NCI-H187 (cell line): Measurements from ENCODE around the gene MTCP1.

Experiments
- DNase-seq, 2 experiments: peaks; one replicate each; lab custom pipeline; 2025; lab: John Stamatoyannopoulos, UW

MTCP1 gene

GRCh38 chrX:155053656-155054055, 17.3 kb downstream of the MTCP1 start:
- no peak for DNase-seq

DNA sequence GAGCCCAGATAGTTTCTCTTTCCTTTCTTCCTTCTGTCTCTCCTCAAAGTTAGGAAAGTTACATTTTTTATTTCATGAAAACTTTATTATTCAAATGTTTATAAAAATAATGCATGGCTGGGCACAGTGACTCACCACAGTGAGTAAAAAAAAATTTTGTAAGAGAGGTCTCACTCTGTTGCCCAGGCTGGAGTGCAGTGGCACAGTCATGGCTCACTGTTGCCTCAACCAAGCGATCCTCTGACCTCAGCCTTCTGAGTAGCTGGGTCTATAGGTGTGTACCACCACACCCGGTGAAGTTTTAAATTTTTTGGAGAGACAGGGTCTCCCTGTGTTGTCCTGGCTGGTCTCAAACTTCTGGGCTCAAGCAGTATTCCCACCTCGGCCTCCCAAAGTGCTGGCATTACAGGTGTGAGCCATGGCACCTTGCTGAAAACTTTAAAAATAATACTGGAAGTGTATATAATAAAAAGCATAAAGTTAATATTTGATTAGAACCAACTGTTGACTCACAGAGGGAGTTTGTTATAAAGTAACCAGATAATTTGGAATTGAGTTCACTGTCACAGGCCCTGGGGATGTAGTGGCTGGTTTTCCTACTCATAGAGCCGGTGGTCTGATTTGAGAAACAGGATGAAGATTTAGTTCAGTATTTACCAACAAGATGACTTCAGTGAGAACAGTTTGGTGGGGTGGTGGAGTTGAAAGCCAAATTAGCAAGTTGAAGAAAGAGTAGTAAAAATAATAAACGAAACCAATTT, 18.0 kb downstream of the MTCP1 start:
- DNase-seq = no peak

DNA sequence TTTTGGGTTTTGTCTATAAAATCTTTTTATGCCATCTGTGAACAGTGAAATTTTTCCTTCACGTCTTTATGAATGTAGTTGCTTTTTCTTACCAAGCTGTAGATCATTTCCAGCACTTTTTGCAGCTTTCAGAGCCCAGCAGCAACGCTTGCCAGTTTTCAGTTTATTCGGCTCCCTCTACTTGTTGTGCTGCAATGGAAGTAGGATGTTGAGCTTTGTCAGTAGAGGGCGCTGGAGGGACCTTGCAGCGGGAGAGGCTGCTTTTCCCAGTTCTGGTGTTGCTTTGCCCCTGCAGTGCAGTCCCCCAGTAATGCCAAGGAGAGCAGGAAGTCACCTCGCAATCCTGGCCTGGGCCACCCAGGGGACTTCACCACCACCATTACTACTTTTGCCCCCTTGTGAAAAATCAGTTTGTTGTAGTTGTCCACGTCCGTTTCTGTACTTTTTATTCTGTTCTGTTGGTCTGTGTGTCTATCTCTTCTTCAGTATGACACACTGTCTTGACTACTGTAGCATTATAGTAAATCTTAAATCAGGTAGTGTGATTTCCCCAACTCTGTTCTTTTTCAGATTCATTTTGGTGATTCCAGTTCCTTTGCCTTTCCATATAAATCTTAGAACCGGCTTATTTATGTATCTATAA, 21.8 kb downstream of the MTCP1 start:
- no peak for DNase-seq

DNA sequence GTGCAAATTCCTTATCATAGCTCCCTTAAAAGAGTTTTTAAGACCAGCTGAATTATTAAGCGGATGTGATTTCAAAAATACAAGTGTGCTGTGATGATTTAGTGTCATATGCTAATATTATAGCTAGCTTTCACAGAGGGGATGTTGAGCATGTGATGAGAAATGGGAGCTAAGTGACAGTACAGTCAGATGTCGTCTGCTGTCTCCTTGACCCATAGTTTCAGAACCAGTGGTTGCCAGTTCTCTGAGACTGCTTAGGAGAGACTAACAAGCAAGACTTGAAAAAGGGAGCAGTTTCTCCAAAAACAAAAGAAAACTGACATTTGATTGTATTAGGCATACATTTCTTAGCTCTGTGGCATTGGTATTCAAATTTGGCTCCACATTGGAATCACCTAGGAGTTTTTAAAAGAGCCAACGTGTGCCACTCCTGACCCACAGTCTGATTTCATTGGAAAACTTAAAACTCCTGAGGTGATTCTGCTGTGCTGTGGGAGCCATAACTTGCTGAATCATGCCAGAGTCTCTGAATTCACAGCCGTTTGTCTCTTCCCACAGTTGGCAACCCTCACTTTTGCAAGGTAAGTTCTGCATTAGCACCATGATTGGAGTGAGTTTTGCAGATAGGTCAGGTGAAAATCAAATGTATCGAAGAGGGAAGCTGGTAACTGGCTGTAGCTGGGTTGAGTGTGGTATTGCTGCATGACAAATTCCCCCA, 24.0 kb downstream of the MTCP1 start:
- DNase-seq = no peak

GRCh38 chrX:155046129-155046810, 24.7 kb downstream of the MTCP1 start:
- no peak for DNase-seq

DNA sequence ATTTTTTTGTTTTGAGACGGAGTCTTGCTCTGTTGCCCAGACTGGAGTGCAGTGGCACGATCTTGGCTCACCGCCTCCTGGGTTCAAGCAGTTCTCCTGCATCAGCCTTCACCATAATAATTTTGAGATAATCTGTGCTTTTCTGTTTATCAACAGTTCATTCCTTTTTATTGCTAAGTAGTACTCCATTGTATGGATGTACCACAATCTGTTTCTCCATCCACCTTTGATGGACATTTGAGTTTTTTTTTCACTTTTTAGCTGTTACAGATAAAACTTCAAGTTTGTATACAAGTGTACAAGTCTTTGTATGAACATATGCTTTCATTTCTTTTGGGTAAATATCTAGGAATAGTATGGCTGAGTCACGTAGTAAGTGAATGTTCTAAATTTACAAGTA, 35.2 kb downstream of the MTCP1 start:
- no peak for DNase-seq

- DNase-seq = no peak
Observed at GRCh38 chrX:155031657-155032056, 39.3 kb downstream of the MTCP1 start.

DNA sequence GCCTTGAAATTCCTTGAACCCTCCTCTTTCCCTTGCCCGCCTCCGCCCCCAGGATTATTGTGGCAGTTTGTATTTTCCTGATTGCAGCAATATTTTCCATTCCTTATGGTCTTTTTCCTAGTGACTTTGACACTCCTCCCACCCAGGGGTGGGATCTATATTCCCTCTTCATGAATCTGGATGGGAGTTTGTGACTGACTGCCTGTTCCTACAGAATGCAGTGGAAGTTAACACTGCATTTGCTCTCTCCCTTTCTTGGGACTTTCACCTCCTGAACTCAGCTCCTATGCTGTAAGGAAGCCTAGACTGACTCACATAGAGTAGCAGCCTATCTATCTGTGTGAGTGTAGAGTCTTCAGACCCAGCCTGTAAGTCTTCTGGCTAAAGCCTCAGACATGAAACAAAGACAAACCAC, 42.1 kb downstream of the MTCP1 start:
- no peak for DNase-seq

GRCh38 chrX:155028129-155028528, 42.8 kb downstream of the MTCP1 start:
- no peak for DNase-seq

DNA sequence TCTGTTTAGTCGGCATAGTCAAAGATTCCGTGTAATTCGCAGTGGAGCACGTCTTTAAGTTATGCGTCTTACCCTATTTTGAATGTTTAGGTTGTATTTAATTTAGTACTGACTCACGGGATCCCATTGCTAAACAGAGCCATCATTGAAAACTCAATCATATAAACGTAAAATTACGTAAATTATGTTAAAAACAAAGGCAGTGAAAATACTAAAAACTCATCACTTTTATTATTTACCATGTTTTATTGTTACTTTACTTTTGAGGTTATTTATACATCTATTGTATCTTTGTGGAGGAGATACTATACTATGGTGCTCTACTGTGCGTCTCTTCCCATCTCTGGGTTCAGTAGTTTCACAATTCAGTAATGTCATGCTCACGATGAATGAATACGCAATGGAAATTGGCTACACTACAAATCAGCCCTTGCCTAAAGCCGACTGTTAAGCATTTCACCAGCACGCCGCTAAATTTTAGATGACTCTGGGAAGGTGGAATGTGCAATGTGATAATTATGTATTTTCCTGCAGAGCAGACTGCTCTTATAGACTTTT, 43.3 kb downstream of the MTCP1 start:
- DNase-seq = peak in 1 of 2 experiments; percentile 54

DNA sequence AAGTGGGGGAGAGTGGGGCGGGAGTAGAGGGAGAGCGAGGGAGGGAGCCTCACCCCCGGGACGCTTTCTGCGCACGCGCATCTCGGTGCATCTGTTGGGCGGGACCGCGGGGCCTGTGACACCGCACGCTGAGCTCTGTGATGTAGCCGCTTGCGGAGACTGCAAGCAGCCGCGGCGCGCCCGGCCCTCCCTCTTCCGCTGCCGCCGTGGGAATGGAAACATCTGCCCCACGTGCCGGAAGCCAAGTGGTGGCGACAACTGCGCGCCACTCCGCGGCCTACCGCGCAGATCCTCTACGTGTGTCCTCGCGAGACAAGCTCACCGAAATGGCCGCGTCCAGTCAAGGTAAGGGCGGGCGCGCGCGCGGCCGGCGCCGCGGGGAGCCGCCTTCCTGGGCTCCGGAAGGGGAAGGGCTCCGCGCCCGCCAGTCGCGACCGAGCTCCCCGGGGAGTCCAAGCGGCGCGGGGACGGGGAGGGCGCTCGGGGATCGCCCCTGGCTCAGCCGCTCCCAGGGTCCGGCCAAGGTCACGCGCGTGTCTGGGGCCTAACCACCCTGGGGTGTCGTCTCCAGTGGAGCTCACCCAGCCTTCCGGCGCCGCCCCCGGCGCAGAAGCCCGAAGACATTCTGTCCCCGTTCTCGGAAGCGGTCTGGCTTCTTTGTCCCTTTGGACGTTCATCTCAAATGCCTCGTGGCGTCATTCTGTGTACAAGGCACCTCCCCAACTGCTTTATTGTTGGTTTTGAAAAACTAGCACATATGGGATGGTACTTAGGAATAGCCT, 44.0 kb downstream of the MTCP1 start, which contains the start of gene FUNDC2:
Gene FUNDC2, plus strand, starts transcription at position 118 of the 782 bp plus-strand sequence. Its CDS starts 95 bp downstream, at position 213.
- peak; percentile 94 to 96 for DNase-seq

DNA sequence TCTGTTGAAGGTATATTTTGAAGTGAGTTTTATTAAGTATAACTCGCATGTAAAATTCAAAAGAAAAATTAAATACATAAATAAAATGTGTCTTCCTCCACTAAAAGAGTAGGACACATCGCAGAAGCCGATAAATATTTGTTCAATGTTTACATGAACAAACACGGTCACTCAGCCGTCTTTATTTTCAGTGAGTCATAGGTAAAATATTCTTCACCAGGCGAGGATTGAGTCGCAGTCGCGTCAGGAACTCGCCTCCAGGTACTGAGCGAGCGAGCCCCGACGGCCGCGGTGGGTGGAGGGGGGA, 44.6 kb downstream of the MTCP1 start:
- no peak for DNase-seq

DNA sequence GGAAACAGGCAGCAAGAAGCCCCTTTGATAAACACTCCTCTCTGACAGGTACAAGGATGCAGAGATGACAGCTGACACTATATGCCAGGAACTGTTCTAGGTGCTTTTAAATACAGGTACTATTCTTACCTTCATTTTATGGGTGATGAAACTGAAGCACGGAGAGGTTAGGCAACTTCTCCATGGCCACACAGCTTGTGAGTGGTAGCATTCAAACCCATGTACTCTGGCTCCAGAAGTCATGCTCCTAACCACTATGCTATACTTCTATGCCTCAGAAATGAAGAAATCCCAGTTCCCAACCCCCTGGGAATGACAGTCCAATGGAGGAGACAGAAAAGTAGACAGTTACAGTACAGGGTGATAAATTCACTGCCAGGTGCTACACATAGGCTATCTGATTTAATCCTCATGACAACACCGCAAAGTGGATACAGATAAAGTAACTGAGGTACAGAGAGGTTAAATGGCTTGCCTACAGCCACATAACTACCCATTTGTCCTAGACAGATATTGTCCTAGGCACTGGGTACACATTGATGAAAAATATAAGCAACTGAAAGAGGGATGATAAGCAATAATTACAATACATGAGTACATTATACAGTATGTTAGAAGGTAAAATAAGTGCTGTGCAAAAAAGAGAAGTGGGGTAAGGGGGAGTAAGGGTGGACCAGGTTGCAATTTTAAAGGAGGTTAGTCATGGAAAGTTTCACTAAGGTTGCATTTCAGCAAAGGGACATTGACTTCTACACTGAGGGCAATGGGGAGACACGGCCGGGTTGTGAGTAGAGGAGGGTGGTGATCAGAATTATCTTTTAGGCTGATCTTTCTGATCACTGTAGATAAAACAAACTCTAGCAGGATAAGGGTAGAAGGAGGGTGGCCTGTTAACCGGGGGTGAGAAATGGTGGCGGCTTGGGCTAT, 46.8 kb downstream of the MTCP1 start:
- DNase-seq = no peak

- no peak for DNase-seq
Observed at GRCh38 chrX:155022585-155022984, 48.4 kb downstream of the MTCP1 start, which contains the start of gene F8. Gene F8 (minus strand): TSS chrX:155022723. CDS start chrX:155022552, 171 bp downstream.

GRCh38 chrX:155020591-155020990, 50.3 kb downstream of the MTCP1 start:
- no peak for DNase-seq
